HepG2 (cell line): ENCODE data around the gene TBX6. TPM values are rescaled to one million over a fixed set of nuclear protein-coding genes. Genes with fewer than 3 reads are reported as not detected.

Experiments used
- AGO2 ChIP-seq: fragments of 200-400 bp; formaldehyde crosslinking; optimal IDR thresholded peaks from 2 replicates; pipeline ENCODE3; 2017; ENCODE audit warnings: mild to moderate bottlenecking, low read depth, low read length, moderate library complexity
- ARNT2 ChIP-seq: sonication (generic); formaldehyde crosslinking; IDR thresholded peaks from 2 replicates; pipeline ENCODE4 v1.8.0; 2022; ENCODE audit warnings: mild to moderate bottlenecking, low read depth, missing genetic modification reagents, moderate library complexity
- CENPX ChIP-seq: sonication (generic); formaldehyde crosslinking; IDR thresholded peaks from 2 replicates; pipeline ENCODE4 v1.9.0; 2021; ENCODE audit warnings: mild to moderate bottlenecking, missing genetic modification reagents, moderate library complexity
- CHD4 ChIP-seq: fragments of 200-600 bp; sonication (generic); IDR thresholded peaks from 2 replicates; pipeline ENCODE4 v1.7.0; 2017; ENCODE audit warnings: mild to moderate bottlenecking, low read length, borderline replicate concordance
- EEA1 ChIP-seq: sonication (generic); formaldehyde crosslinking; IDR thresholded peaks from 2 replicates; pipeline ENCODE4 v1.5.1; 2020; ENCODE audit warnings: mild to moderate bottlenecking, missing genetic modification reagents, borderline replicate concordance
- JUNB ChIP-seq: sonication (generic); formaldehyde crosslinking; IDR thresholded peaks from 2 replicates; pipeline ENCODE4 v1.8.0; 2022; ENCODE audit warnings: missing genetic modification reagents, mild to moderate bottlenecking, borderline replicate concordance
- NFIC ChIP-seq: IDR thresholded peaks from 2 replicates; pipeline ENCODE4 v1.6.1; 2012; ENCODE audit warnings: mild to moderate bottlenecking, low read length, inconsistent platforms
- ONECUT2 ChIP-seq: sonication (generic); formaldehyde crosslinking; IDR thresholded peaks from 2 replicates; pipeline ENCODE4 v1.4.0; 2020; ENCODE audit warnings: missing genetic modification reagents
- REPIN1 ChIP-seq: sonication (generic); formaldehyde crosslinking; IDR thresholded peaks from 2 replicates; pipeline ENCODE4 v1.8.0; 2022; ENCODE audit warnings: missing genetic modification reagents, low read depth, mild to moderate bottlenecking, borderline replicate concordance
- SRSF4 ChIP-seq: fragments of 200-400 bp; formaldehyde crosslinking; IDR thresholded peaks from one replicate; pipeline ENCODE4 v1.6.1; 2018; ENCODE audit warnings: mild to moderate bottlenecking, low read depth, low read length, moderate library complexity; ENCODE audit not compliant: poor library complexity, severe bottlenecking
- TOPORS ChIP-seq: sonication (generic); formaldehyde crosslinking; IDR thresholded peaks from 2 replicates; pipeline ENCODE4 v1.8.0; 2023; ENCODE audit warnings: mild to moderate bottlenecking, missing genetic modification reagents
- ZNF317 ChIP-seq: sonication (generic); formaldehyde crosslinking; IDR thresholded peaks from 2 replicates; pipeline ENCODE4 v1.5.0; 2020; ENCODE audit warnings: mild to moderate bottlenecking, missing genetic modification reagents
- ZNF605 ChIP-seq: sonication (generic); formaldehyde crosslinking; IDR thresholded peaks from 2 replicates; pipeline ENCODE4 v1.8.0; 2022; ENCODE audit warnings: mild to moderate bottlenecking, missing genetic modification reagents
- ZNF746 ChIP-seq: sonication (generic); formaldehyde crosslinking; IDR thresholded peaks from 2 replicates; pipeline ENCODE4 v1.8.0; 2022; ENCODE audit warnings: mild to moderate bottlenecking, missing genetic modification reagents
- ZNF761 ChIP-seq: sonication (generic); formaldehyde crosslinking; conservative IDR thresholded peaks from 2 replicates; pipeline ENCODE4 v1.4.0; 2020; ENCODE audit warnings: mild to moderate bottlenecking, missing genetic modification reagents
- ZSCAN20 ChIP-seq: sonication (generic); formaldehyde crosslinking; IDR thresholded peaks from 2 replicates; pipeline ENCODE4 v1.4.0; 2020; ENCODE audit warnings: missing genetic modification reagents, mild to moderate bottlenecking, borderline replicate concordance
- polyA plus RNA-seq, 8 experiments: library from polyadenylated mRNA; depleted of rRNA in 3 of 8; stranded (reverse) in 7 of 8; unstranded in 1 of 8; fragments of >200 nt; fragmentation: Illumina TruSeq in 4 of 8; extraction: Trizol in 4 of 8; gene quantifications; 2 replicates each; pipeline versions ENCODE4 v1.2.1 to v1.2.3, GENCODE V29; 2011 to 2016; ENCODE audit warnings: low read depth in 4 of 8, missing spikeins in 1 of 8, mixed read lengths in 1 of 8; ENCODE audit not compliant: insufficient read depth in 1 of 8
- total RNA-seq, 5 experiments: library from RNA; depleted of rRNA; stranded (reverse); fragments of >200 nt; fragmentation: Illumina TruSeq; extraction: Trizol; gene quantifications; 2 replicates each; pipeline ENCODE4 v1.2.3, GENCODE V29; 2016; ENCODE audit warnings: low read depth in 1 of 5
- TF ChIP-seq, protein P1 (sequence below): IDR thresholded peaks from 2 replicates; pipeline ENCODE4 v1.6.1; 2016; ENCODE audit warnings: missing compliant biosample characterization, missing genetic modification reagents, borderline replicate concordance
- TF ChIP-seq, protein P2 (sequence below): sonication (generic); formaldehyde crosslinking; conservative IDR thresholded peaks from 2 replicates; pipeline ENCODE4 v1.4.0; 2020; ENCODE audit warnings: missing genetic modification reagents
- TF ChIP-seq, protein P3 (sequence below): sonication (generic); formaldehyde crosslinking; IDR thresholded peaks from 2 replicates; pipeline ENCODE4 v1.5.0; 2020; ENCODE audit warnings: missing genetic modification reagents
- TF ChIP-seq, protein P4 (sequence below): sonication (generic); formaldehyde crosslinking; IDR thresholded peaks from 2 replicates; pipeline ENCODE4 v1.9.0; 2022; ENCODE audit warnings: low read depth, missing genetic modification reagents
- TF ChIP-seq, protein P5 (sequence below): IDR thresholded peaks from 2 replicates; pipeline ENCODE4 v1.6.1; 2016; ENCODE audit warnings: low read depth, control low read depth
- TF ChIP-seq, protein P6 (sequence below): sonication (generic); formaldehyde crosslinking; IDR thresholded peaks from 2 replicates; pipeline ENCODE4 v1.9.0; 2021; ENCODE audit warnings: missing genetic modification reagents, mild to moderate bottlenecking, borderline replicate concordance

TBX6 gene
- total and polyA plus RNA-seq, 2 of the 13 experiments (the other 11 are each of a cell fraction or from before 2014, with no cell fraction given) = 0.24 to 0.42 TPM

DNA sequence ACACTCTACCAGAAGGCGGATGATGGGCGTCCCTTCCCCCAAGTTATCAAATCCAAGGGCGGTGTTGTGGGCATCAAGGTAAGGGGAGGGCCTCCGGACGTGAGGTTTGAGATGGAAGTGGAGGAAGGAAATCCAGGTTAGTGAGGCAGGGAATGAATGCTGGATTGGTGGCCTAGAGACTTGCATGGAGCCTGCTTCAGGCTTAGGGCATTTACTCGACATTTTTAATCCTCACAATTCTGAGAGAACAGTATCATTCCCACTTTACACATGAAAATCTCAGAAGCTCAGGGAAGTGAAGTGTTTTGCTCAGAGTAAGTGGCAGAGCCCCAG lies 24.2 kb downstream of the TBX6 start (continued):
- TF ChIP-seq, protein P1, sequence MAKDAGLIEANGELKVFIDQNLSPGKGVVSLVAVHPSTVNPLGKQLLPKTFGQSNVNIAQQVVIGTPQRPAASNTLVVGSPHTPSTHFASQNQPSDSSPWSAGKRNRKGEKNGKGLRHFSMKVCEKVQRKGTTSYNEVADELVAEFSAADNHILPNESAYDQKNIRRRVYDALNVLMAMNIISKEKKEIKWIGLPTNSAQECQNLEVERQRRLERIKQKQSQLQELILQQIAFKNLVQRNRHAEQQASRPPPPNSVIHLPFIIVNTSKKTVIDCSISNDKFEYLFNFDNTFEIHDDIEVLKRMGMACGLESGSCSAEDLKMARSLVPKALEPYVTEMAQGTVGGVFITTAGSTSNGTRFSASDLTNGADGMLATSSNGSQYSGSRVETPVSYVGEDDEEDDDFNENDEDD (CRISPR knock-in tag) = no peak
- TF ChIP-seq EEA1 (CRISPR knock-in tag) (no peak), NFIC (no peak), TOPORS (CRISPR knock-in tag) (no peak), ZNF746 (CRISPR knock-in tag) (no peak), CENPX (CRISPR knock-in tag) (no peak), ZSCAN20 (no peak), ZNF761 (0 out of 2 replicates have a peak, but pooled peaks have one; percentile 19), CHD4 (no peak), ONECUT2 (CRISPR knock-in tag) (no peak), JUNB (CRISPR knock-in tag) (no peak), REPIN1 (no peak), ZNF605 (CRISPR knock-in tag) (0 out of 2 replicates have a peak, but pooled peaks have one; percentile 39), ARNT2 (CRISPR knock-in tag) (no peak), ZNF317 (CRISPR knock-in tag) (no peak), SRSF4 (no peak), AGO2 (peak; percentile 2)
- TF ChIP-seq, protein P2, sequence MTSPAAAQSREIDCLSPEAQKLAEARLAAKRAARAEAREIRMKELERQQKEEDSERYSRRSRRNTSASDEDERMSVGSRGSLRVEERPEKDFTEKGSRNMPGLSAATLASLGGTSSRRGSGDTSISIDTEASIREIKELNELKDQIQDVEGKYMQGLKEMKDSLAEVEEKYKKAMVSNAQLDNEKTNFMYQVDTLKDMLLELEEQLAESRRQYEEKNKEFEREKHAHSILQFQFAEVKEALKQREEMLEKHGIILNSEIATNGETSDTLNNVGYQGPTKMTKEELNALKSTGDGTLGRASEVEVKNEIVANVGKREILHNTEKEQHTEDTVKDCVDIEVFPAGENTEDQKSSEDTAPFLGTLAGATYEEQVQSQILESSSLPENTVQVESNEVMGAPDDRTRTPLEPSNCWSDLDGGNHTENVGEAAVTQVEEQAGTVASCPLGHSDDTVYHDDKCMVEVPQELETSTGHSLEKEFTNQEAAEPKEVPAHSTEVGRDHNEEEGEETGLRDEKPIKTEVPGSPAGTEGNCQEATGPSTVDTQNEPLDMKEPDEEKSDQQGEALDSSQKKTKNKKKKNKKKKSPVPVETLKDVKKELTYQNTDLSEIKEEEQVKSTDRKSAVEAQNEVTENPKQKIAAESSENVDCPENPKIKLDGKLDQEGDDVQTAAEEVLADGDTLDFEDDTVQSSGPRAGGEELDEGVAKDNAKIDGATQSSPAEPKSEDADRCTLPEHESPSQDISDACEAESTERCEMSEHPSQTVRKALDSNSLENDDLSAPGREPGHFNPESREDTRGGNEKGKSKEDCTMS (CRISPR knock-in tag) = no peak
- TF ChIP-seq, protein P3, sequence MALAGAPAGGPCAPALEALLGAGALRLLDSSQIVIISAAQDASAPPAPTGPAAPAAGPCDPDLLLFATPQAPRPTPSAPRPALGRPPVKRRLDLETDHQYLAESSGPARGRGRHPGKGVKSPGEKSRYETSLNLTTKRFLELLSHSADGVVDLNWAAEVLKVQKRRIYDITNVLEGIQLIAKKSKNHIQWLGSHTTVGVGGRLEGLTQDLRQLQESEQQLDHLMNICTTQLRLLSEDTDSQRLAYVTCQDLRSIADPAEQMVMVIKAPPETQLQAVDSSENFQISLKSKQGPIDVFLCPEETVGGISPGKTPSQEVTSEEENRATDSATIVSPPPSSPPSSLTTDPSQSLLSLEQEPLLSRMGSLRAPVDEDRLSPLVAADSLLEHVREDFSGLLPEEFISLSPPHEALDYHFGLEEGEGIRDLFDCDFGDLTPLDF = no peak
- TF ChIP-seq, protein P4, sequence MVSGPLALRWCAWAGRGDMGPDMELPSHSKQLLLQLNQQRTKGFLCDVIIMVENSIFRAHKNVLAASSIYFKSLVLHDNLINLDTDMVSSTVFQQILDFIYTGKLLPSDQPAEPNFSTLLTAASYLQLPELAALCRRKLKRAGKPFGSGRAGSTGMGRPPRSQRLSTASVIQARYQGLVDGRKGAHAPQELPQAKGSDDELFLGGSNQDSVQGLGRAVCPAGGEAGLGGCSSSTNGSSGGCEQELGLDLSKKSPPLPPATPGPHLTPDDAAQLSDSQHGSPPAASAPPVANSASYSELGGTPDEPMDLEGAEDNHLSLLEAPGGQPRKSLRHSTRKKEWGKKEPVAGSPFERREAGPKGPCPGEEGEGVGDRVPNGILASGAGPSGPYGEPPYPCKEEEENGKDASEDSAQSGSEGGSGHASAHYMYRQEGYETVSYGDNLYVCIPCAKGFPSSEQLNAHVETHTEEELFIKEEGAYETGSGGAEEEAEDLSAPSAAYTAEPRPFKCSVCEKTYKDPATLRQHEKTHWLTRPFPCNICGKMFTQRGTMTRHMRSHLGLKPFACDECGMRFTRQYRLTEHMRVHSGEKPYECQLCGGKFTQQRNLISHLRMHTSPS (CRISPR knock-in tag) = no peak
- TF ChIP-seq, protein P5, sequence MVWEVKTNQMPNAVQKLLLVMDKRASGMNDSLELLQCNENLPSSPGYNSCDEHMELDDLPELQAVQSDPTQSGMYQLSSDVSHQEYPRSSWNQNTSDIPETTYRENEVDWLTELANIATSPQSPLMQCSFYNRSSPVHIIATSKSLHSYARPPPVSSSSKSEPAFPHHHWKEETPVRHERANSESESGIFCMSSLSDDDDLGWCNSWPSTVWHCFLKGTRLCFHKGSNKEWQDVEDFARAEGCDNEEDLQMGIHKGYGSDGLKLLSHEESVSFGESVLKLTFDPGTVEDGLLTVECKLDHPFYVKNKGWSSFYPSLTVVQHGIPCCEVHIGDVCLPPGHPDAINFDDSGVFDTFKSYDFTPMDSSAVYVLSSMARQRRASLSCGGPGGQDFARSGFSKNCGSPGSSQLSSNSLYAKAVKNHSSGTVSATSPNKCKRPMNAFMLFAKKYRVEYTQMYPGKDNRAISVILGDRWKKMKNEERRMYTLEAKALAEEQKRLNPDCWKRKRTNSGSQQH = 0 out of 2 replicates have a peak, but pooled peaks have one; percentile 44
- TF ChIP-seq, protein P6, sequence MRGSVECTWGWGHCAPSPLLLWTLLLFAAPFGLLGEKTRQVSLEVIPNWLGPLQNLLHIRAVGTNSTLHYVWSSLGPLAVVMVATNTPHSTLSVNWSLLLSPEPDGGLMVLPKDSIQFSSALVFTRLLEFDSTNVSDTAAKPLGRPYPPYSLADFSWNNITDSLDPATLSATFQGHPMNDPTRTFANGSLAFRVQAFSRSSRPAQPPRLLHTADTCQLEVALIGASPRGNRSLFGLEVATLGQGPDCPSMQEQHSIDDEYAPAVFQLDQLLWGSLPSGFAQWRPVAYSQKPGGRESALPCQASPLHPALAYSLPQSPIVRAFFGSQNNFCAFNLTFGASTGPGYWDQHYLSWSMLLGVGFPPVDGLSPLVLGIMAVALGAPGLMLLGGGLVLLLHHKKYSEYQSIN = no peak
